ENCODE measurements around the gene SPTB.

DNA sequence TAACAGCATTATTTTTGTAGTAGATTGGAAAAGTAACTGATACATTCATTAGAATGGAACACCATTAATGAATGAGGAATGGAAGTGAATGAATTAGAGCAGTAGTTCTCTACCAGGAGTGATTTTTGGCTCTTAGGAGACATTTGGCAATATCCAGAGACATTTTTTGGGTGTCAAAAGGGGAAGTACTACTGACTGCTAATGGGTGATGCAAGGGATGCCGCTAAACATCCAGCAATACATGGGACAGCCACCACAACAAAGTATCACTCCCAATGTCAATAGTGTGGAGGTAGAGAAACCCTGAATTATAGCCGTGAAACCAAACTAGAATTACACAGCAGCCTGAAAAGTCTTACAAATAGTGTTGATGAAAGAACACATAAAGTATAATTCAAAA, 36.1 kb upstream of the SPTB start:
- TF ChIP-seq, protein P1, sequence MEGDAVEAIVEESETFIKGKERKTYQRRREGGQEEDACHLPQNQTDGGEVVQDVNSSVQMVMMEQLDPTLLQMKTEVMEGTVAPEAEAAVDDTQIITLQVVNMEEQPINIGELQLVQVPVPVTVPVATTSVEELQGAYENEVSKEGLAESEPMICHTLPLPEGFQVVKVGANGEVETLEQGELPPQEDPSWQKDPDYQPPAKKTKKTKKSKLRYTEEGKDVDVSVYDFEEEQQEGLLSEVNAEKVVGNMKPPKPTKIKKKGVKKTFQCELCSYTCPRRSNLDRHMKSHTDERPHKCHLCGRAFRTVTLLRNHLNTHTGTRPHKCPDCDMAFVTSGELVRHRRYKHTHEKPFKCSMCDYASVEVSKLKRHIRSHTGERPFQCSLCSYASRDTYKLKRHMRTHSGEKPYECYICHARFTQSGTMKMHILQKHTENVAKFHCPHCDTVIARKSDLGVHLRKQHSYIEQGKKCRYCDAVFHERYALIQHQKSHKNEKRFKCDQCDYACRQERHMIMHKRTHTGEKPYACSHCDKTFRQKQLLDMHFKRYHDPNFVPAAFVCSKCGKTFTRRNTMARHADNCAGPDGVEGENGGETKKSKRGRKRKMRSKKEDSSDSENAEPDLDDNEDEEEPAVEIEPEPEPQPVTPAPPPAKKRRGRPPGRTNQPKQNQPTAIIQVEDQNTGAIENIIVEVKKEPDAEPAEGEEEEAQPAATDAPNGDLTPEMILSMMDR (optimal IDR thresholded peaks at IDR 0.05 in 1 of 3, IDR thresholded peaks at IDR 0.05 in 1 of 3, conservative IDR thresholded peaks at IDR 0.05 in 1 of 3; ENCODE audit: extremely low read depth in 1 of 3, insufficient read depth in 2 of 3, low read length in 3 of 3), result no peak
- TF ChIP-seq EZH2 (IDR thresholded peaks at IDR 0.05; ENCODE audit: low read length), result no peak

Measured in keratinocyte (primary cell).